Activated CD8-positive, alpha-beta memory T cell treated with anti-CD3 and anti-CD28 coated beads for 4 hours (primary cell): ENCODE data around the gene MED31.
"Not testable (repeated sequence)": the region's sequence is repeated elsewhere in the genome, so short reads cannot be mapped to it uniquely, and the experiment has no call there.

ENCODE experiments used
- DNase-seq, 2 donors: peaks; one replicate each; pipeline ENCODE4 v3.0.0-alpha.2; 2020; ENCODE audit warnings: low read depth in 2 of 2

Gene MED31

DNA sequence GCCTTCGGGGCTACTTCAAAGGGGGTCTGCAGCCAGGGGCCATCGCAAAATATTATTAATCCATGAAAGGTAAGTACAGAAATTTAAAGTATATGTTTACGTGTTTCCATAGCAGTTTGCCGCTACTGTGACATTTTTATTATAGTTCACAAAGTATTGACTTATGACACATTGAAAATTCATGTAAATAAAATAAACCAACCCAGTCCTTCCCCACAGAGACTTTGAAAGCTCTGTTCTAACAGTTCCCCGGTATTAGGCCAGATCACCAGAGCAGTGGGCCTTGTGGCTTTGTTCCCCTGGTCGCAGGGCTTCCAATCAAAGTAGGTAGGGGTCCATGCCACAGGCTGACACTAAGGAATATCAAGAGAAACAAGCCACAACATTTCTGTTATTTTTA lies 24.8 kb downstream of the MED31 start:
- DNase-seq: no peak

DNA sequence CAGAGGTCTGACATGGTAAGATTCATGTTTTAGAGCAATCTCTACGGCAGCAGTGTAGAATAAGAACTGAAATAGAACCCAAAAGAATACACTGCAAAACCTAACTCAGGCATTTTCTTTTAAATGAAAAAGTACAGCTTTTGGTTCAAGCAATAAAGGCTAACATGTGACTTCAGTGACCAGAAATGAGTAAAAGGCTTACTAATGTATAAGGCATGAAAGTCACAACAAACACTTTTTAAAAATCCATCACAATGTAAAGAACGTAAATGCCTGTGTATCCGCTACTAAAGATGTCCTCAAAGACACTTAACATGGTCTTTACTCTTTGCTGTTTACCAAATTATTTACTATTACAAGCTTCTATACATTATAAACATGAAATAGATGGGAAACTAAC lies 27.5 kb downstream of the MED31 start:
- DNase-seq: no peak

DNA sequence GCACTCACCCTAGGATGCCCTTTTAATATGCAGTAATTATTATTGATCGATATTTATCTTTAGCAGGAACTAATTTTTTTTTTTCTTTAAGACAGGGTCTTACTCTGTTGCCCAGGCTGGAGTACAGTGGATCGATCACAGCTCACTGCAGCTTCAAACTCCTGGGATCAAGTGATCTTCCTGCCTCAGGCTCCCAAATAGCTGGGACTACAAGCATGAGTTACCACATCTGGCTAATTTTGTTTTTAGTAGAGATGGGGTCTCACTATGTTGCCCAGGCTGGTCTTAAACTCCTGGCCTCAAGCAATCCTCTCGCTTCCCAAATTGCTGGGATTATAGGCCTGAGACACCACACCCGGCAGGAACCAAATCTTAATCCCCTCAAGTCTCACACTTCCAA lies 40.2 kb downstream of the MED31 start:
- DNase-seq: no peak

GRCh38 chr17:6610011-6610410 lies 41.4 kb downstream of the MED31 start:
- no peak for DNase-seq

- no peak for DNase-seq
These were observed 43.1 kb downstream of the MED31 start for GRCh38 chr17:6608321-6608720.

DNA sequence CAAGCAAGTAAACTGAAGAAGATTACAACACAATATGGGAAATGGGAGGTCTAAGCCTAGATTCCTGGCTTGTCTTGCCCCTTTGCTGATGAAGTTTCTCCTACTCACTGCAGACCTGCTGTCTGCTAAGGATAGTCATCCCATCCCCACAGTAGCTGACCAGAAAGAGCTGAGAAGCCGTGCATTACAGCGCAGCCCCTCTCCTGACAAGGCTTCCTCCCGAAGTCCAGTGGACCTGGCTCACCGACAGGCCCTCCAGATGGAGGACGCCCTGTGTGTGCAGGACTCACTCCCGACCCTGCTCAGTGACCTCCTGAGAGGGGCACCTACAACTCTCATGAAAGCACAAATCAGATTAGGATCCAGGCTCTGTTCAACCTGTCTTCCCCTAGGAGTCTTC lies 46.3 kb downstream of the MED31 start:
- DNase-seq: no peak

- no peak for DNase-seq
These were observed 47.6 kb downstream of the MED31 start for GRCh38 chr17:6603744-6604325.

DNA sequence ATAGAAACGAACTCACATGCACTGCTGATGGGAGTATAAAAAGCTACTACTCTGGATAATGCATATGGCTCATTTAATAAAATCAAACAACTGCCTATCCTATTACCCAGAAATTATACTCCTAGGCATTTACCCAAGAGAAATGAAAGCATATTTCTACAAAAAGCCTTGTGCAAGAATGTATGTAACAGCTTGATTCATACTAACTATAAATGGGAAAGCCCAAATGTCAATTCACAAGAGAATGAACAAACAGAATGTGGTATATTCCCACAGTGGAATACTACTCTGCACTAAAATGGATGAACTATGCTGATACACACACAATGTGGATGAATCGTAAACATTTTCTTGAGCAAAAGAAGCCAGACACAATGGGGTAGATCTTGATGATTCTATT lies 49.3 kb downstream of the MED31 start:
- no peak for DNase-seq

DNA sequence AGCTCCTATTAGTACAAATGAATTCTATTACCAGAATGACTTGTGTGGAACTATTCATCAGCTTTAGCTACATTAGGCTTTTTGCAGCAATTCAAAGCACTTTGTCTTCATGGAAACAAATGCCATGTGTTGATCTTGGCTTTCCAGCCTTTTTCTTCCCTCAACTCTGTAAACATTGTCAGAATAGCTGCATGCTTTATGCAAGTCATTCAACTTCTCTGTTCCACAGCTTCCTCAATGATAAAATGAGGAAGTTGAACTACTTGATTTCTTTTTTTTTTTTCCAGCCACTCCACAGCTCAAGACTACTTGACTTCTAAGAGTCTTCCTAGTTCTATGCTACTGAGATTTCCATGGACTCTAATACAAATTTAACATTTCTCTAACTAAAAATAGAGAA lies 52.0 kb downstream of the MED31 start:
- no peak for DNase-seq

DNA sequence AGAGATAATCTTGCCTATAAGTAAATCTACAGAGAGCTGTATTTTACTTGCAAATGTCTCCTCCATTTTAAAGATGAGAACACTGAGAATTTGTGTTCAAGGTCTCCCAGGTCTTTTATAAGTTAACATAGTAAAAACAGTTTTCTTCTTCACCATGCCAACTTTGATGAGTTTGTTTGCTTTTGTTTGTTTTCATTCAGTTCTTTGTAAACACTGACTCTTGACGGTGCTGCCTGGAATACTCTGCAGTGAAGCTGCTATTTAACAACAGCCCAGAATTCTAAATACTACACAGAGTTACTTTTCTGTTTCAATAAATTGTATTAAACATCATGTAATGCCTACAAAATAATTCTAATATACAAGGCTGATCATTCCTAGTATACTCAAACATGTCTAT lies 53.7 kb downstream of the MED31 start:
- no peak for DNase-seq

DNA sequence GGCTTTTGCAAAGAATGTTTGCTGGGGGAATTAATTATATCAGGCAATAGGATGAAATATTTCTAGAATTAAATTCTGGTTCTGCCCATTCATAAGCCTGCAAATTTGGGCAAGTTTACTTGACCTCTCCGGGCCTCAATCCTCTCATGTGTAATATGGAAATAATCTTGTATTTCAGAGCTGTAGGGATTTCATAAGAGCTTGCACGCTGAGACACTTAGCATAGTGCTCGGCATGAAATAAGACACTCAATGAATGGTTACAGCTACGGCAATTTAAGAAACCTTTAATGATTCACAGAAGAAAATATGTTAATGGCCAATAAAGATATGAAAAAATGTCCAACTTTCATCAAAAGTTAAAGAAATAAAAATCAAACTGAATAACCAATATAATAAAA lies 54.5 kb downstream of the MED31 start:
- no peak for DNase-seq

DNA sequence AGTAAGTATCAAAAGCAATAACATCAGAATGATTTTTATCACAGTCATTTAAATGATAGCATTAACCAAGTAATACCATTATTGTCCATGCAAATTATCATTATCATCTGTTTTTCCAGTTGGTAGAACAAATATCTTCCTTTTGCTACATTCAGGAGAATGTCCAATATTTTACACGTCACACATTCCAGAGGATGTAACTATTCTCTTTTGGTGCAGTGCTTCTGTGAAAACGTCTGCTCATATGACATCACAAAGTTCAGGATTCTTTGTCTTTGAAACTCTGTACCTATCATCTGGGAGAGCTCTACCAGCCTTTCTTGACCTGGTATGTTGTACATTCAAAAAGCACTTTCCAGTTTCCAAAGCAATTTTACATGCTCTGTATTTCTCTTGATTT lies 54.9 kb downstream of the MED31 start:
- no peak for DNase-seq

- DNase-seq: no peak
These were observed 55.3 kb downstream of the MED31 start for GRCh38 chr17:6596081-6596480.

DNA sequence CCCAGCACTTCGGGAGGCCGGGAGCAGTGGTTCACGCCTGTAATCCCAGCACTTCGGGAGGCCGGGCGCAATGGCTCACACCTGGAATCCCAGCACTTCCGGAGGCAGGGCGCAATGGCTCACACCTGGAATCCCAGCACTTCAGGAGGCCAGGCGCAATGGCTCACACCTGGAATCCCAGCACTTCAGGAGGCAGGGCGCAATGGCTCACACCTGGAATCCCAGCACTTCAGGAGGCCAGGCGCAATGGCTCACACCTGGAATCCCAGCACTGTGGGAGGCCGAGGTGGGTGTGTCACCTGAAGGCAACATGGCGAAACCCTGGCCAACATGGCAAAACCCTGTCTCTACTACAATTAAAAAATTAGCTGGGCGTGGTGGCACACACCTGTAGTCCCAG lies 58.0 kb downstream of the MED31 start:
- DNase-seq: not testable (repeated sequence)
